DND-41 (cell line): ENCODE measurements around the gene ZNF609.

Experiments used
- ATAC-seq: fragments of 200-7000 bp; cut with Tn5 transposase; 3 replicates; pipeline ENCODE4 v1.9.1; 2021; ENCODE audit warnings: low read depth; ENCODE audit not compliant: insufficient read depth
- DNase-seq: peaks from one replicate; pipeline ENCODE4 v3.0.0-alpha.2; 2020
- H2AFZ ChIP-seq: 2 replicates; pipeline ENCODE4 v1.6.0; 2012; ENCODE audit warnings: low read depth, low read length
- H3K27ac ChIP-seq: 2 replicates; pipeline ENCODE4 v1.5.1; 2012; ENCODE audit warnings: low read length, inconsistent platforms
- H3K27me3 ChIP-seq: fragments of 200-600 bp; sonication (generic); 2 replicates; pipeline ENCODE4 v1.6.0; 2012; ENCODE audit warnings: low read length, mild to moderate bottlenecking, inconsistent platforms; ENCODE audit not compliant: insufficient read depth, poor library complexity
- H3K36me3 ChIP-seq: 2 replicates; pipeline ENCODE4 v1.5.1; 2012; ENCODE audit warnings: low read length, inconsistent platforms; ENCODE audit not compliant: insufficient read depth
- H3K4me1 ChIP-seq: 2 replicates; pipeline ENCODE4 v1.5.1; 2012; ENCODE audit warnings: mild to moderate bottlenecking, low read length; ENCODE audit not compliant: insufficient read depth
- H3K4me2 ChIP-seq: 2 replicates; pipeline ENCODE4 v1.6.0; 2012; ENCODE audit warnings: mild to moderate bottlenecking, moderate library complexity, low read length, inconsistent platforms; ENCODE audit not compliant: insufficient read depth
- H3K4me3 ChIP-seq, 2 experiments: fragments of 200-600 bp in 1 of 2; shearing (Covaris generic) in 1 of 2; 2 replicates each; pipeline ENCODE4 v1.5.1; 2012 to 2016; ENCODE audit warnings: inconsistent platforms in 2 of 2, low read length in 2 of 2, mild to moderate bottlenecking in 2 of 2, low read depth in 1 of 2, moderate library complexity in 1 of 2
- H3K79me2 ChIP-seq: 2 replicates; pipeline ENCODE4 v1.6.0; 2012; ENCODE audit warnings: low read length, inconsistent platforms; ENCODE audit not compliant: insufficient read depth
- H3K9ac ChIP-seq: 2 replicates; pipeline ENCODE4 v1.6.0; 2012; ENCODE audit warnings: low read depth, mild to moderate bottlenecking, inconsistent platforms, low read length, moderate library complexity
- H3K9me3 ChIP-seq: 2 replicates; pipeline ENCODE4 v1.5.1; 2012; ENCODE audit warnings: low read length, moderate library complexity, mild to moderate bottlenecking, inconsistent platforms; ENCODE audit not compliant: insufficient read depth, severe bottlenecking
- H4K20me1 ChIP-seq: 2 replicates; pipeline ENCODE4 v1.6.0; 2012; ENCODE audit warnings: low read length; ENCODE audit not compliant: insufficient read depth
- CTCF ChIP-seq: IDR thresholded peaks from 2 replicates; pipeline ENCODE4 v1.5.1; 2012; ENCODE audit warnings: borderline replicate concordance, low read length, moderate library complexity, mild to moderate bottlenecking; ENCODE audit not compliant: poor library complexity, severe bottlenecking; ENCODE audit errors: extremely low read depth
- EZH2 ChIP-seq: IDR thresholded peaks from 3 replicates; pipeline ENCODE4 v1.6.1; 2012; ENCODE audit warnings: borderline replicate concordance, low read depth, mild to moderate bottlenecking, moderate library complexity, low read length, inconsistent platforms; ENCODE audit not compliant: severe bottlenecking

The ZNF609 gene

GRCh38 chr15:64501396-64501715 is 41.0 kb downstream of the ZNF609 start:
- no peak overlapping the region for H3K9ac ChIP-seq
- H3K79me2 ChIP-seq: peaks cover 74% of the 10 kb centered on the region
- H3K36me3 ChIP-seq: peaks cover 42% of the 10 kb centered on the region
- H3K9me3 ChIP-seq: no peaks in the 10 kb centered on the region
- peaks cover 46% of the 10 kb centered on the region for H3K4me1 ChIP-seq
- H3K4me3 ChIP-seq: no peak overlapping the region
- TF ChIP-seq EZH2 (no peak), CTCF (no peak)
- peaks cover 4% of the 10 kb centered on the region; the same call in 1 of the 2 replicates for H4K20me1 ChIP-seq
- no peaks in the 10 kb centered on the region for H3K27me3 ChIP-seq
- no peak overlapping the region for H3K4me2 ChIP-seq
- DNase-seq (no peak), ATAC-seq (no peak)
- H3K27ac ChIP-seq: peak overlapping the region; percentile 10; the same call in 1 of the 2 replicates
- H2AFZ ChIP-seq: no peak overlapping the region

GRCh38 chr15:64502151-64502550 is 41.8 kb downstream of the ZNF609 start:
- H3K4me1 ChIP-seq: peaks cover 52% of the 10 kb centered on the region
- H3K9ac ChIP-seq: peak overlapping the region; percentile 37; the same call in 1 of the 2 replicates
- ATAC-seq (no peak), DNase-seq (no peak)
- TF ChIP-seq CTCF: no peak
- no peak for TF ChIP-seq EZH2
- H3K4me2 ChIP-seq: peak overlapping the region; percentile 58
- H3K27ac ChIP-seq: peak overlapping the region; percentile 77
- H3K79me2 ChIP-seq: peaks cover 72% of the 10 kb centered on the region
- no peaks in the 10 kb centered on the region for H3K27me3 ChIP-seq
- H3K36me3 ChIP-seq: peaks cover 41% of the 10 kb centered on the region
- H4K20me1 ChIP-seq: peaks cover 4% of the 10 kb centered on the region; the same call in 1 of the 2 replicates
- H3K9me3 ChIP-seq: no peaks in the 10 kb centered on the region
- H2AFZ ChIP-seq: no peak overlapping the region
- H3K4me3 ChIP-seq: no peak overlapping the region

- Histone ChIP-seq H3K27ac (peak overlapping the region; percentile 77), H3K9ac (peak overlapping the region; percentile 37), H3K36me3 (peaks cover 41% of the 10 kb centered on the region), H3K4me1 (peaks cover 56% of the 10 kb centered on the region), H3K79me2 (peaks cover 72% of the 10 kb centered on the region), H3K4me2 (peak overlapping the region; percentile 58), H2AFZ (no peak overlapping the region), H3K9me3 (no peaks in the 10 kb centered on the region), H3K27me3 (no peaks in the 10 kb centered on the region), H3K4me3 (peak overlapping the region in 1 of 2 experiments; percentile 41; a peak in 2 of 4 replicates), H4K20me1 (peaks cover 4% of the 10 kb centered on the region; the same call in 1 of the 2 replicates)
- no peak for ATAC-seq
- DNase-seq: no peak
- TF ChIP-seq CTCF (no peak), EZH2 (no peak)
Observed at GRCh38 chr15:64502551-64502950, 42.2 kb downstream of the ZNF609 start.
